Measurements from ENCODE around the gene C12orf75.

Gene C12orf75

DNA sequence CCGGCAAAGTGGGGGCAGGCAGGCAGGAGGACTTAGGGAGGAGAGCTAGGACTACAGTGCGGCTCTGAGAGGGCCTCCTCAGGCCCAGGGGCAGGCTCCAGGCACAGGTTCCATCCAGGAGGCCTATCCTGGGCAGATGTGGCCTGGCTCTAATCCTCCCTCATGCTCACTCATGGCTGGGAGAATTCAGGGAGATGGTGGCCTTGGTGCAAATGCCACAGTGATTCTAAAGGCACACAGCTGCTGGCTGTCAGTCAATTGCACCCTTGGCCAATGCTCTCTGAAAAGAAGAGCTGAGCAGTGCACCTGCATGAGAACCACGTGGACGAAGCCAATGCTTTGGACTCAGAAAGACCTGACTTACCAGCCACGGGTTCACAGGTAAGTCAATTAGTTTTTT is 89.6 kb downstream of the C12orf75 start:
- DNase-seq = no peak

DNA sequence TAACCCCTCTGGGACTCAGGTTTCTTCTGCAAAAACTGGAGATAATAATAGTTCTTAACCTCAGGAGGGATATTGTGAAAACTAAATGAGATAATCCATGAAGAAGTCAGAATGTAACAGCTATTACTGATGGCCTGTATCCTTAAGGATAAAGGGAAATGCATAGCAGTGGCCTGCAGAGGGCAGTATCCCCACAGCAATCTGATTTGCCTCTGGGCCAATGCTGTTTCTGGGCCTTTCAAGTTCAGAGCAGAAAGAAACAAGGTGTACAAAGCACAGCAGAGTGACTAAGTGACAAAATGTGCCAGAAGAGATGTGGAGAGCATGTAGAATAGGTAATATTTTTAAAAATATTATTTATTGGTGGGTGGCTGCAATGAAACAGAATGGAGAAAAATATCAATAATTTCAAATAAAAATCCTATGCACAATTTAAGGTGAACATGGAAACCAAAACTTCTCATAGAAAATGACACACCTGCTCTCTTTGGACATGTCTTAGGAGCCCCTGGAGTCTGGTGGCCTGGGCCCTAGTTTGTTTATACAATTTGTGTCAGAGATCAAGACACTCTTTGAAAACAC is 90.3 kb downstream of the C12orf75 start:
- peak; percentile 28 for DNase-seq

Measured in activated CD4-positive, alpha-beta T cell treated with anti-CD3 and anti-CD28 coated beads for 1 hour (primary cell).